Kidney epithelial cell (primary cell): ENCODE results near the gene ADGRA3. TPM values are rescaled to one million over a fixed set of nuclear protein-coding genes. Genes with fewer than 3 reads are reported as not detected.

Experiments
- DNase-seq: peaks from one replicate; pipeline ENCODE4 v3.0.0-alpha.2; 2010; ENCODE audit warnings: low read depth
- H3K27me3 ChIP-seq: 2 replicates; pipeline ENCODE4 v1.6.0; 2011; ENCODE audit warnings: low read length; ENCODE audit not compliant: control insufficient read depth, insufficient read depth
- H3K36me3 ChIP-seq: 2 replicates; pipeline ENCODE4 v1.5.1; 2011; ENCODE audit warnings: low read length; ENCODE audit not compliant: control insufficient read depth, insufficient read depth
- H3K4me3 ChIP-seq: 2 replicates; pipeline ENCODE4 v1.5.1; 2011; ENCODE audit warnings: low read depth, mild to moderate bottlenecking, control low read depth, low read length
- total RNA-seq: library from RNA; depleted of rRNA; stranded (reverse); fragments of >200 nt; gene quantifications from 2 replicates; pipeline ENCODE4 v1.2.3, GENCODE V29; 2015
- TF ChIP-seq, protein P1 (sequence below): IDR thresholded peaks from 2 replicates; pipeline ENCODE4 v1.5.1; 2011; ENCODE audit warnings: mild to moderate bottlenecking, moderate library complexity, low read length, control low read depth, inconsistent platforms; ENCODE audit not compliant: insufficient read depth, poor library complexity, severe bottlenecking

ADGRA3 gene
- total RNA-seq, 1 donor from 2014 or later, result 30.5 TPM

DNA sequence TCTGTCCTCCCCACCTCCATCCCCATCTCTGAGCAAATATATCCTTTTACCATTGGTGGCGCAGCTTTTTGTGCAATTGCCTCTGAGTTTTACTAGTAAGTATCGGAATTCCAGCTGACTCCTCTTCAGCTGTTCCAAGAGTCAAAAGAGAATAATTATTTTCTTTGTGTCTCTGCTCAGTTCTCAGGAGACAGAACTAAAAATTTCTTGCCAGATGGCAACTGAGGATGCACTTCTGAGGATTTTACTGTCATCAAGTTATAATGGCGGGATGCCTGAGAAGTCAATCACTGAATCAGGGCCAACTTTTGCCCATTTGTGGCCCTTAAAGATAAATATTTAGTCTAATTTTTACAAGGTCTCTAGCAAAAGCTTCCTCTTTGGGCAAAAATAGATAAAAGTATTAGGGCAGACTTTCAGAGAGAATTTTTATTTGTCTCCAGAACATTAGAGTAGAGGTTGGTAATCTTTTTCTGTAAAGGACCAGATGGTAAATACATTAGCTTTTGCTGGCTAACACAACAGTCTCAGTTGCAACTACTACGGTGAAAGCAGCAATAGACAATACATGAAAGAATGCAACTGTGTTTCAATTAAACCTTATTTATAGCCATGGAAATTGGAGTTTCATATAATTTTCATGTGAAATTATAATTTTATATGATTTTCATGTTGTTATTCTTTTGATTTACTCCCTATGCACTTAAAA, 15.6 kb upstream of the ADGRA3 start:
- no peaks in the 10 kb centered on the region for H3K27me3 ChIP-seq
- TF ChIP-seq, protein P1, sequence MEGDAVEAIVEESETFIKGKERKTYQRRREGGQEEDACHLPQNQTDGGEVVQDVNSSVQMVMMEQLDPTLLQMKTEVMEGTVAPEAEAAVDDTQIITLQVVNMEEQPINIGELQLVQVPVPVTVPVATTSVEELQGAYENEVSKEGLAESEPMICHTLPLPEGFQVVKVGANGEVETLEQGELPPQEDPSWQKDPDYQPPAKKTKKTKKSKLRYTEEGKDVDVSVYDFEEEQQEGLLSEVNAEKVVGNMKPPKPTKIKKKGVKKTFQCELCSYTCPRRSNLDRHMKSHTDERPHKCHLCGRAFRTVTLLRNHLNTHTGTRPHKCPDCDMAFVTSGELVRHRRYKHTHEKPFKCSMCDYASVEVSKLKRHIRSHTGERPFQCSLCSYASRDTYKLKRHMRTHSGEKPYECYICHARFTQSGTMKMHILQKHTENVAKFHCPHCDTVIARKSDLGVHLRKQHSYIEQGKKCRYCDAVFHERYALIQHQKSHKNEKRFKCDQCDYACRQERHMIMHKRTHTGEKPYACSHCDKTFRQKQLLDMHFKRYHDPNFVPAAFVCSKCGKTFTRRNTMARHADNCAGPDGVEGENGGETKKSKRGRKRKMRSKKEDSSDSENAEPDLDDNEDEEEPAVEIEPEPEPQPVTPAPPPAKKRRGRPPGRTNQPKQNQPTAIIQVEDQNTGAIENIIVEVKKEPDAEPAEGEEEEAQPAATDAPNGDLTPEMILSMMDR, result no peak
- no peak for DNase-seq
- no peaks in the 10 kb centered on the region for H3K36me3 ChIP-seq
- H3K4me3 ChIP-seq, result no peak overlapping the region

DNA sequence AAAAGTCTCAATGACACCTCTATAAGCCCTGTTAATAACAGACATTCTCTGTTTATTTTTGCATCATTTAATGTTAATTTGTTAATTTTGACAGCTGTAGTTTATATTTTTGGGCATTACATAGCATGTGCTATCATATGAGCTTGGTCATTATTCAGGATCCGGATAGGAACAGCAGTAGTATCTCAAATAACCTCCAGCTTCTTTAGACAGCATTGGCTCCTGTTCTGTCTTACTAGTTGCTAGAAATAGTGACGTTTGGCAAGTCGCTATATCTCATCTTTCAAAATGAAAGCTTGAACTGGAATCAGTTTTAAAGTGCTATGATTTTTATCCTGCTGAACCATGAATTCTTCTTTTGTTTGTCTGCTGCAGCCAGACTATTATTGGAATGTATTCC, 9.0 kb upstream of the ADGRA3 start:
- H3K36me3 ChIP-seq, result no peaks in the 10 kb centered on the region
- H3K27me3 ChIP-seq, result no peaks in the 10 kb centered on the region
- TF ChIP-seq, protein P1, result no peak
- no peak for DNase-seq
- no peak overlapping the region for H3K4me3 ChIP-seq

DNA sequence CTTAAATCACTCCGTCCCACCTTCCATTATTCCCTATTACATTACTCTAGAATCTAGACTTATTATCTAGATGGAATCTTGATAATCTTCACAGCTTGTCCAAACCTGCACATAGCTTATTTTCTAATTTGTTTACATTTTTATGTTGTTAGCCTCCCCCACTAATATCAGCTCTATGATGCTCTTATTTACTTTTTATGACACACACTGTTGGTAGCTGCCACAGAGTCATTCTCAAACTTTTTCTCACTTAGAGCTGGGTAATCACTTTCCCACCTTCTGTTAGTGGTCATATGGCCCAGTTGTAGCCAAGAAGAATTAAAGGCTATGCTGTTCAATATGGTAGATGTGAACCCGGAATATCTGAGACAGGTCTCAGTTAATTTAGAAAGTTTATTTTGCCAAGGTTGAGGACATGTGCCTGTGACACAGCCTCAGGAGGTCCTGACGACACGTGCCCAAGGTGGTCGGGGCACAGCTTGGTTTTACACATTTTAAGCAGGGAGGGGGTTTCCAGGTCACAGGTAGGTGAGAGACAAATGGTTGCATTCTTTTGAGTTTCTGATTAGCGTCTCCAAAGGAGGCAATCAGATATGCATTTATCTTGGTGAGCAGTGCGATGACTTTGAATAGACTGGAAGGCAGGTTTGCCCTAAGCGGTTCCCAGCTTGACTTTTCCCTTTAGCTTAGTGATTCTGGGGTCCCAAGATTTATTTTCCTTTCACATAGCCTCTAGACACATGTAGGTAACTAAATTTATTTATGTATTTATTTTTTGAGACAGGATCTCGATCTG, 7.0 kb upstream of the ADGRA3 start:
- Histone ChIP-seq H3K36me3 (no peaks in the 10 kb centered on the region), H3K4me3 (no peak overlapping the region), H3K27me3 (no peaks in the 10 kb centered on the region)
- TF ChIP-seq, protein P1, result no peak
- DNase-seq, result no peak

DNA sequence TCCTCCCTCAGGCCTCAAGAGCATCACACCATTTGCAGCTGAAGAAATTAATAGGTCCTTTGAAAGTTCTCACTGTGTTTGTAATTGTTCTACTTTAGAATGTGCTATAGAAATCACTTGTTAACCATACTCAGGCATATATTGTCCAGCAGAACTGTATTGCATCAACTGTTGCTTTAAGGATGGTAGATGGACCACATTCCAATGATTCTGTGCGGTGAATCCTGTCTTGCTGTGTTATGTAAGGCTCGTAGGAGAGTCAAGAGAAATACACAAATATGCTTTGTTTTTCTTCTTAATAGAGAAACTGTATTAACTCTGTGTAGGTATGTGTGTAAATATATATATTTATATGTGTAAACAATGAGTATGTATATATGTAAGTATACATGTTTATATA, 6.3 kb upstream of the ADGRA3 start:
- no peaks in the 10 kb centered on the region for H3K27me3 ChIP-seq
- TF ChIP-seq, protein P1, result no peak
- H3K36me3 ChIP-seq, result no peaks in the 10 kb centered on the region
- no peak for DNase-seq
- H3K4me3 ChIP-seq, result no peak overlapping the region

DNA sequence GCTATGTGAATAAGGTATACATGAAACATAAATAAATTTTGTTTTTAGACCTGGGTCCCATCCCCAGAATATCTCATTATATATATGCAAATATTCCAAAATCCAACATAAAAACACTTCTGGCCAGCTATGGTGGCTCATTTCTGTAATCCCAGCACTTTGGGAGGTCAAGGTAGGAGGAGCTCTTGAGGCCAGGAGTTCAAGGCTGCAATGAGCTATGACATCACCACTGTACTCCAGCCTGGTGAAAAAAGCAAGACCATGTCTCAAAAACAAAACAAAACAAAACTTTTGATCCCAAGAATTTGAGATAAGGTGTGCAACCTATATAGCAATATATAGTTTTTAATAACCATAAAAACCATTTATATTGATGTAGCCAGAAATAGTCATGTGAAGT, 5.4 kb upstream of the ADGRA3 start:
- Histone ChIP-seq H3K4me3 (no peak overlapping the region), H3K27me3 (no peaks in the 10 kb centered on the region), H3K36me3 (no peaks in the 10 kb centered on the region)
- TF ChIP-seq, protein P1, result no peak
- DNase-seq, result no peak
